Ovary (tissue), 9 donors: ENCODE data around the gene DLL1. TPM values are rescaled to one million over a fixed set of nuclear protein-coding genes. Genes with fewer than 3 reads are reported as not detected.
"Not testable (repeated sequence)": the region's sequence is repeated elsewhere in the genome, so short reads cannot be mapped to it uniquely, and the experiment has no call there.

ENCODE experiments used
- DNase-seq, 5 donors: peaks; one replicate each; pipeline ENCODE4 v3.0.0-alpha.2; 2019 to 2020
- H3K27ac ChIP-seq, 2 donors: fragments of 200-600 bp; one replicate each; pipeline versions ENCODE4 v1.5.1 to v1.8.0; 2019 to 2022
- H3K27me3 ChIP-seq: fragments of 200-600 bp; one replicate; pipeline ENCODE4 v1.8.0; 2022
- H3K36me3 ChIP-seq: fragments of 200-600 bp; sonication (generic); one replicate; pipeline ENCODE4 v1.5.1; 2019
- H3K4me1 ChIP-seq: one replicate; pipeline ENCODE4 v1.8.1; 2013; ENCODE audit warnings: mild to moderate bottlenecking, moderate library complexity; ENCODE audit not compliant: insufficient read depth
- H3K4me3 ChIP-seq: fragments of 200-600 bp; sonication (generic); one replicate; pipeline ENCODE4 v1.5.1; 2017
- H3K9me3 ChIP-seq, 2 donors: fragments of 200-600 bp in 1 of 2; sonication (generic) in 1 of 2; one replicate each; pipeline versions ENCODE4 v1.5.1 to v1.8.1; 2013 to 2019; ENCODE audit warnings: mild to moderate bottlenecking in 1 of 2, moderate library complexity in 1 of 2
- EP300 ChIP-seq: sonication (generic); formaldehyde crosslinking; IDR thresholded peaks from one replicate; pipeline ENCODE4 v1.6.1; 2017; ENCODE audit warnings: antibody characterized with exemption
- POLR2A ChIP-seq: fragments of 450-650 bp; IDR thresholded peaks from one replicate; pipeline ENCODE4 v1.6.1; 2017; ENCODE audit warnings: antibody characterized with exemption, mild to moderate bottlenecking, moderate library complexity
- WGBS, 3 donors: extraction: QIAGEN DNeasy Blood & Tissue Kit in 1 of 3; methylation state at CpG; one replicate each; pipeline versions ENCODE4 v1.1.5 to v1.1.7; 2013 to 2017; 5-methylcytosine and 5-hydroxymethylcytosine counted together
- intact Hi-C, 4 donors: fragments of 100-400 bp; cut with DNase I; formaldehyde crosslinking; loops; one replicate each; pipeline versions ENCODE4 v1.11.0 to v1.15.1; 2022 to 2023
- polyA plus RNA-seq, 2 donors: library from polyadenylated mRNA; stranded (reverse); fragments of 200-250 nt in 1 of 2; fragments of 350-450 nt in 1 of 2; fragmentation: Illumina TruSeq in 1 of 2; extraction: RNeasy Lipid Tissue Mini Kit (QIAGEN cat#74804) in 1 of 2; gene quantifications; one replicate each; pipeline ENCODE4 v1.2.3, GENCODE V29; 2013 to 2014
- total RNA-seq, 7 donors: library from RNA; depleted of rRNA in 2 of 7; stranded (reverse); fragments of >200 nt in 2 of 7; fragmentation: NEBNext Ultra II Directional in 3 of 7; extraction: Animal tissue kit (Norgen Biotek cat#: 25700) in 3 of 7; gene quantifications; one replicate each; pipeline versions ENCODE4 v1.1.0 to v1.2.4, GENCODE V29; 2016 to 2023
- TF ChIP-seq, protein P1 (sequence below), 3 donors: fragments of 450-650 bp in 2 of 3; fragments of 200-600 bp in 1 of 3; IDR thresholded peaks; one replicate each; pipeline versions ENCODE4 v1.5.1 to v1.8.0; 2016 to 2022; ENCODE audit warnings: antibody characterized with exemption in 3 of 3, mild to moderate bottlenecking in 1 of 3
- donor health status: DM: no; HTN: no; CAD: no; lungs with moderate emphysema.
- donor health status: DM: no; HTN: no; CAD: no.
- donor health status: Bipolar disorder and iron deficiency.
- donor health status: DM: yes; HTN: yes; CAD: no.
- donor health status: DM: no; HTN: no; CAD: no.
- donor health status: DM: yes; HTN: yes; CAD: no.

DLL1 gene
- total and polyA plus RNA-seq, 9 donors, result 0.90 to 11.5 (median 2.4) TPM

DNA sequence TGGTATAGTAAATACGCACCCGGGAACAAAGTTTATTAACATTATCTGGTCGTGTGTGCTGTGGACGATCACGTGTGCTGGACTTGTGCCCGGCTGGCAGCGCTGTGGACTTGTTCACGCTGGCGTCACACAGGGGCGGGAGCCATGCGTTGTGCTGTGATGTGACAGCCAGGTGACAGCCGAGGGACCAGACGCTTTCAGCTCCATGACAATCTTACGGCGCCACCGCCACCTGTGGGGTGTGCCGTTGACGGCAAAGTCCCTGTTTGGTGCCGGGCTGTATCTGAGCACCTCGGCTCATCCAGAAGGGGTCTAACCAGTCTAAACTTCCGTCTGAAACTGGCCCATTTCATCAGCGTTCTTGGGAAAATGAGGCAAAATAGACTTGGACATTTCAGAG is 25.2 kb downstream of the DLL1 start:
- Histone ChIP-seq H3K27me3 (no peaks in the 10 kb centered on the region), H3K4me1 (no peaks in the 10 kb centered on the region), H3K9me3 (no peaks in the 10 kb centered on the region), H3K36me3 (no peaks in the 10 kb centered on the region), H3K4me3 (no peak overlapping the region), H3K27ac (no peak overlapping the region)
- intact Hi-C loops, result no loop called here
- no peak for TF ChIP-seq EP300
- TF ChIP-seq POLR2A, result no peak
- TF ChIP-seq, protein P1, sequence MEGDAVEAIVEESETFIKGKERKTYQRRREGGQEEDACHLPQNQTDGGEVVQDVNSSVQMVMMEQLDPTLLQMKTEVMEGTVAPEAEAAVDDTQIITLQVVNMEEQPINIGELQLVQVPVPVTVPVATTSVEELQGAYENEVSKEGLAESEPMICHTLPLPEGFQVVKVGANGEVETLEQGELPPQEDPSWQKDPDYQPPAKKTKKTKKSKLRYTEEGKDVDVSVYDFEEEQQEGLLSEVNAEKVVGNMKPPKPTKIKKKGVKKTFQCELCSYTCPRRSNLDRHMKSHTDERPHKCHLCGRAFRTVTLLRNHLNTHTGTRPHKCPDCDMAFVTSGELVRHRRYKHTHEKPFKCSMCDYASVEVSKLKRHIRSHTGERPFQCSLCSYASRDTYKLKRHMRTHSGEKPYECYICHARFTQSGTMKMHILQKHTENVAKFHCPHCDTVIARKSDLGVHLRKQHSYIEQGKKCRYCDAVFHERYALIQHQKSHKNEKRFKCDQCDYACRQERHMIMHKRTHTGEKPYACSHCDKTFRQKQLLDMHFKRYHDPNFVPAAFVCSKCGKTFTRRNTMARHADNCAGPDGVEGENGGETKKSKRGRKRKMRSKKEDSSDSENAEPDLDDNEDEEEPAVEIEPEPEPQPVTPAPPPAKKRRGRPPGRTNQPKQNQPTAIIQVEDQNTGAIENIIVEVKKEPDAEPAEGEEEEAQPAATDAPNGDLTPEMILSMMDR (IDR thresholded peaks at IDR 0.05), result no peak
- WGBS, 3 donors, result 82 to 88% (median 84%) methylated on average over 22 of the region's 22 CpGs
- DNase-seq, result no peak

DNA sequence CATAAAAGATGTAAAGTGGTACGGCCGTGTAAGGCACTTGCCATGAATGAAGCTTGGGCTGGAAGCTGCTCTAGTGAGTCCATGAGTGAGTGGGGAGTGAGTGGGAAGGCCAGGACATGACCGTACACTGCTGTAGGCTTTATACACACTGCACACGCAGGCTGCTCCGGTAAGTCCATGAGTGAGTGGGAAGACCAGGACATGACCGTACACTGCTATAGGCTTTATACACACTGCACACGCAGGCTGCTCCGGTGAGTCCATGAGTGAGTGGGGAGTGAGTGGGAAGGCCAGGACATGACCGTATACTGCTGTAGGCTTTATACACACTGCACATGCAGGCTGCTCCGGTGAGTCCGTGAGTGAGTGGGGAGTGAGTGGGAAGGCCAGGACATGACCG is 26.2 kb downstream of the DLL1 start:
- DNase-seq, H3K36me3 ChIP-seq, H3K4me1 ChIP-seq, H3K4me3 ChIP-seq, H3K9me3 ChIP-seq, H3K27ac ChIP-seq, intact Hi-C loops, H3K27me3 ChIP-seq: not testable (repeated sequence)
- 89 to 92% (median 92%) methylated on average over 9 to 12 of the region's 12 CpGs for WGBS, 3 donors

DNA sequence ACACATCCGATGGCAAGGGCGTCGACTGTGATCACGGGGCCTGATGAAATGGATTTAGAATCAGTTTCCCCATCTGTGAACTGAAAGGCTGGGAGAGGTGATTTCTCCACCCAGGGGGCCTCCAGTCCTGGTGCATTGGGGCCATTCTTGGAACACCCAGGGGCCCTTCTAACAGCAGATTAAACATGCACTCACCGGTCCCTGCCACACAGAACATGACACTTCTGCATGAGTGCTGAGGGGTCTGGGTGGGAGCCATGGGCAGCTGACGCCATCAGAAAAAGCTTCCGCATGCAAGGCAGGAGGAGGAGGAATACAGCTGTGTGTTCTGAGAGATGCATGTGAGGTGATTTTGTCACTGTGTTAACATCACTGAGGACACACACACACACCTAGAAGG is 26.8 kb downstream of the DLL1 start:
- H3K36me3 ChIP-seq, result no peaks in the 10 kb centered on the region
- WGBS, 3 donors, result 92 to 93% (median 93%) methylated on average over 7 of the region's 7 CpGs
- TF ChIP-seq POLR2A, result no peak
- no peak for TF ChIP-seq EP300
- TF ChIP-seq, protein P1 (IDR thresholded peaks at IDR 0.05), result no peak
- H3K9me3 ChIP-seq, result no peaks in the 10 kb centered on the region
- no peak overlapping the region for H3K27ac ChIP-seq
- DNase-seq, result no peak
- no peaks in the 10 kb centered on the region for H3K27me3 ChIP-seq
- no peak overlapping the region for H3K4me3 ChIP-seq
- intact Hi-C loops, result no loop called here
- H3K4me1 ChIP-seq, result no peaks in the 10 kb centered on the region

DNA sequence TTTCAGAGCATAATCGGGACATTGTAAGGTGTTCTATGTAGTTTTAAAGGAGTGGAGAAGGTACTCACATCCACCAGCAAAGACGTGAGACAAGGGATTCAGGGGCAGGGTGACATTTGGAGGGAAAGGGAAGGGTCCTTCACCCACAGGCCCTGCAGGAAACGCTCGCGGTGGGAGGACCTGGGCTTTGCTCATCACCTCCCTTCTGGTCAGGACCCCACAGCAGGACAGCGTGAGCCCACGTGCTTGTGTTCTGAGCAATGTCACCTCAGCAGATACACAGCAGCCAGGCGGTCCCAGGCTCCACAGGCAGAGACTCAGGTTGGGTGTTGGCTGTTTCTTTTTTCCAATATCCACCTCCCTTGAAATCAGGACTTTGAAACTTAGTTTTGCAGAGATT is 27.5 kb downstream of the DLL1 start:
- Histone ChIP-seq H3K27me3 (no peaks in the 10 kb centered on the region), H3K4me1 (no peaks in the 10 kb centered on the region), H3K9me3 (no peaks in the 10 kb centered on the region), H3K36me3 (no peaks in the 10 kb centered on the region), H3K4me3 (no peak overlapping the region), H3K27ac (no peak overlapping the region)
- TF ChIP-seq, protein P1 (IDR thresholded peaks at IDR 0.05), result no peak
- TF ChIP-seq EP300, result no peak
- no peak for TF ChIP-seq POLR2A
- WGBS, 3 donors, result 82 to 93% (median 90%) methylated on average over 8 of the region's 8 CpGs
- intact Hi-C loops, result no loop called here
- DNase-seq, result no peak

DNA sequence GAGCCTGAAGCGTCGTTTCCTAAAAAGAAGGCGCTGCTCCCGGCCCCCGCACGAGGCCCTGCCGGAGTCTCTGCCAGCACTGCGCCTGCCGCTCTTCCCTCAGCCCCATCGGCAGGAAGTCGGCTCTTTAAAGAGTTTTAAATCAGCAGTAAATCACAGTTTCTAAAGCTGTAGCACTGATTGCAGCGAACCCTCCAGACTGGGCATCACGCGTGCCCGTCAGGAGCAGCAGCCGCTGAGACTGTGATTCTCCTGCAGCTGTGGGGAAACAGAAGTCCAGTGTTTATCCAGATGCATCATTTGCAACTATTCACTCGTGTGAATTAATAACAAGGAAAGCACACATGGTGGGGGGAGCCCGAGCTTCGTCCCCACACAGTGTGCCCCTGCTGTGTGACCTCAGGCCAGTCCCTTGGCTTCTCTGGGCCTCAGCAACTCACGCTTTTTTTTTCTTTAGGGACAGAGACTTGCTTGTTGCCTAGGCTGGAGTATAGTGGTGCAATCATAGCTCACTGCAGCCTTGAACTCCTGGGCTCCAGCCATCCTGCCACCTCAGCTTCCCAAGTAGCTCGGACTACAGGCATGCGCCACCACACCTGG is 28.3 kb downstream of the DLL1 start:
- DNase-seq, result no peak
- Histone ChIP-seq H3K4me1 (no peaks in the 10 kb centered on the region), H3K27ac (no peak overlapping the region), H3K36me3 (no peaks in the 10 kb centered on the region), H3K27me3 (no peaks in the 10 kb centered on the region), H3K9me3 (no peaks in the 10 kb centered on the region), H3K4me3 (no peak overlapping the region)
- intact Hi-C loops, result no loop called here
- TF ChIP-seq, protein P1 (IDR thresholded peaks at IDR 0.05), result no peak
- no peak for TF ChIP-seq EP300
- TF ChIP-seq POLR2A, result no peak
- 36 to 61% (median 55%) methylated on average over 22 of the region's 22 CpGs for WGBS, 3 donors
